Keratinocyte (primary cell): ENCODE measurements around the gene TMEM42. TPM values are rescaled to one million over a fixed set of nuclear protein-coding genes. Genes with fewer than 3 reads are reported as not detected.

ENCODE experiments used
- DNase-seq: peaks from one replicate; pipeline ENCODE4 v3.0.0-alpha.2; 2011; ENCODE audit warnings: low read depth, missing footprints, low spot score
- FAIRE-seq: peaks from 2 replicates; lab custom pipeline; 2011; peaks lifted over from hg19 to GRCh38; lab: Jason Lieb, UNC
- H2AFZ ChIP-seq: 2 replicates; pipeline ENCODE4 v1.6.0; 2012; ENCODE audit warnings: low read length, control low read depth, inconsistent platforms; ENCODE audit not compliant: control insufficient read depth
- H3K27ac ChIP-seq: 2 replicates; pipeline ENCODE4 v1.5.1; 2011; ENCODE audit warnings: low read length; ENCODE audit not compliant: control insufficient read depth, insufficient read depth
- H3K27me3 ChIP-seq: 3 replicates; pipeline ENCODE4 v1.6.0; 2011; ENCODE audit warnings: low read length; ENCODE audit not compliant: control insufficient read depth, insufficient read depth; ENCODE audit errors: extremely low read depth
- H3K36me3 ChIP-seq, 2 experiments: 2 replicates in 1 of 2; 3 replicates in 1 of 2; pipeline ENCODE4 v1.5.1; 2011; ENCODE audit warnings: low read length in 2 of 2, mild to moderate bottlenecking in 1 of 2; ENCODE audit not compliant: control insufficient read depth in 2 of 2, insufficient read depth in 2 of 2; ENCODE audit errors: extremely low read depth in 1 of 2
- H3K4me1 ChIP-seq: 3 replicates; pipeline ENCODE4 v1.5.1; 2011; ENCODE audit warnings: low read length; ENCODE audit not compliant: control insufficient read depth, insufficient read depth; ENCODE audit errors: extremely low read depth
- H3K4me2 ChIP-seq: 3 replicates; pipeline ENCODE4 v1.6.0; 2011; ENCODE audit warnings: low read depth, low read length; ENCODE audit not compliant: control insufficient read depth, insufficient read depth; ENCODE audit errors: extremely low read depth
- H3K4me3 ChIP-seq, 3 experiments: fragments of 200-600 bp in 1 of 3; sonication (generic) in 1 of 3; 2 replicates in 2 of 3; 3 replicates in 1 of 3; pipeline ENCODE4 v1.5.1; 2011 to 2016; ENCODE audit warnings: low read length in 3 of 3, mild to moderate bottlenecking in 3 of 3, control low read depth in 2 of 3, inconsistent platforms in 1 of 3, low read depth in 1 of 3, mixed read lengths in 1 of 3, mixed run types in 1 of 3, moderate library complexity in 1 of 3; ENCODE audit not compliant: control insufficient read depth in 2 of 3, insufficient read depth in 2 of 3; ENCODE audit errors: extremely low read depth in 1 of 3
- H3K79me2 ChIP-seq: 2 replicates; pipeline ENCODE4 v1.6.0; 2012; ENCODE audit warnings: low read length; ENCODE audit not compliant: control insufficient read depth, insufficient read depth
- H3K9ac ChIP-seq: 3 replicates; pipeline ENCODE4 v1.6.0; 2011; ENCODE audit warnings: low read length; ENCODE audit not compliant: control insufficient read depth, insufficient read depth; ENCODE audit errors: extremely low read depth
- H3K9me1 ChIP-seq: 3 replicates; pipeline ENCODE4 v1.6.0; 2011; ENCODE audit warnings: low read length; ENCODE audit not compliant: control insufficient read depth, insufficient read depth; ENCODE audit errors: extremely low read depth
- H3K9me3 ChIP-seq: 2 replicates; pipeline ENCODE4 v1.5.1; 2012; ENCODE audit warnings: low read depth, low read length; ENCODE audit not compliant: control insufficient read depth
- H4K20me1 ChIP-seq: 3 replicates; pipeline ENCODE4 v1.6.0; 2011; ENCODE audit warnings: low read length; ENCODE audit not compliant: control insufficient read depth, insufficient read depth; ENCODE audit errors: extremely low read depth
- CTCF ChIP-seq, 3 experiments: IDR thresholded peaks in 1 of 3; conservative IDR thresholded peaks in 1 of 3; optimal IDR thresholded peaks in 1 of 3; 2 replicates in 2 of 3; 3 replicates in 1 of 3; pipeline versions ENCODE3 to v1.5.1; 2011; ENCODE audit warnings: low read length in 3 of 3, mild to moderate bottlenecking in 3 of 3, moderate library complexity in 2 of 3, control low read depth in 1 of 3, inconsistent platforms in 1 of 3; ENCODE audit not compliant: insufficient read depth in 2 of 3; ENCODE audit errors: extremely low read depth in 1 of 3
- EZH2 ChIP-seq: IDR thresholded peaks from one replicate; pipeline ENCODE4 v1.6.1; 2012; ENCODE audit warnings: inconsistent platforms, mild to moderate bottlenecking, low read length, moderate library complexity
- dilution Hi-C: fragments of 300-500 bp; cut with MboI; formaldehyde crosslinking; loops from one replicate; pipeline ENCODE4 v1.7.0; 2020; ENCODE audit warnings: low sequenced_read_pairs; ENCODE audit not compliant: extremely low pct_ligation_motif_present
- polyA plus RNA-seq, 5 experiments: library from polyadenylated mRNA; depleted of rRNA in 3 of 5; stranded (reverse) in 3 of 5; stranded (forward) in 1 of 5; unstranded in 1 of 5; fragments of >200 nt; gene quantifications; 1 replicate in 1 of 5; 2 replicates in 3 of 5; 3 replicates in 1 of 5; pipeline versions ENCODE4 v1.2.1 to v1.2.3, GENCODE V29; 2011 to 2012; ENCODE audit warnings: missing spikeins in 2 of 5, low read depth in 1 of 5, low replicate concordance in 1 of 5

TMEM42 gene
- polyA plus RNA-seq, 1 donor (not counting 4 experiments of a cell fraction or from before 2014, with no cell fraction given): 19.5 TPM

- H3K27ac ChIP-seq: no peak overlapping the region
- dilution Hi-C loops: no loop called here
- no peak overlapping the region for H3K9ac ChIP-seq
- DNase-seq (no peak), FAIRE-seq (no peak)
- H3K4me3 ChIP-seq: no peak overlapping the region
- no peaks in the 10 kb centered on the region for H3K4me1 ChIP-seq
- H3K27me3 ChIP-seq: no peaks in the 10 kb centered on the region
- TF ChIP-seq EZH2 (no peak), CTCF (optimal IDR thresholded peaks at IDR 0.05 in 1 of 3, IDR thresholded peaks at IDR 0.05 in 1 of 3, conservative IDR thresholded peaks at IDR 0.05 in 1 of 3; ENCODE audit: extremely low read depth in 1 of 3, insufficient read depth in 2 of 3, low read length in 3 of 3) (no peak)
- H3K79me2 ChIP-seq: no peaks in the 10 kb centered on the region
- H3K9me1 ChIP-seq: no peaks in the 10 kb centered on the region
- no peak overlapping the region for H2AFZ ChIP-seq
- no peaks in the 10 kb centered on the region for H4K20me1 ChIP-seq
- no peaks in the 10 kb centered on the region for H3K9me3 ChIP-seq
- H3K4me2 ChIP-seq: no peak overlapping the region
- peaks cover 0 to 5% of the 10 kb centered on the region in 2 experiments for H3K36me3 ChIP-seq
Observed at GRCh38 chr3:44835684-44836083, 26.0 kb upstream of the TMEM42 start.

DNA sequence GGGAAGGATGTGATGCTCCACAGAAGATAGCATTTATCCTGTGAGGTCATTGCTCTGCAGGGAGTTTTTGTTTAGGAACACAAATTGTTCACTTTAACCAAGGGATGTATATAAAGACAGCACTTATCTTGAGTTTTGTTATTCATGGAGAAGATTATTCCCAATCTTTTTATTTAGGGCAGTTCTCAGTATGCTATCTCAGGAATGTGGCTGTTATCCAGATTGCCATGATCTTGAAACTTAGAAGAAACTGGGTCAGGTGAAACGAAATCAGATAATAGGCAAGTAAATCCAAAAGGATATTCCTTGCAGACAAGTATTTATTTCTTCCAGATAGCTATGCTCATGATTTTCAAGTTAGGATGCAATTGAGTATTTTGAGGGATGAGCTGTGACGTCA lies 19.3 kb upstream of the TMEM42 start:
- no peak for TF ChIP-seq CTCF (optimal IDR thresholded peaks at IDR 0.05 in 1 of 3, IDR thresholded peaks at IDR 0.05 in 1 of 3, conservative IDR thresholded peaks at IDR 0.05 in 1 of 3; ENCODE audit: extremely low read depth in 1 of 3, insufficient read depth in 2 of 3, low read length in 3 of 3)
- no peak for TF ChIP-seq EZH2
- H2AFZ ChIP-seq: no peak overlapping the region
- dilution Hi-C loops: no loop called here

More for the DNA sequence above, 19.3 kb upstream of the TMEM42 start:
- Histone ChIP-seq H3K79me2 (no peaks in the 10 kb centered on the region), H3K36me3 (peaks cover 0 to 12% of the 10 kb centered on the region in 2 experiments), H3K4me3 (no peak overlapping the region), H3K9me3 (no peaks in the 10 kb centered on the region), H3K9ac (no peak overlapping the region), H3K4me1 (peaks cover 9% of the 10 kb centered on the region), H3K9me1 (no peaks in the 10 kb centered on the region), H3K27me3 (no peaks in the 10 kb centered on the region), H4K20me1 (no peaks in the 10 kb centered on the region), H3K4me2 (no peak overlapping the region), H3K27ac (no peak overlapping the region)
- DNase-seq: no peak
- no peak for FAIRE-seq
